HFF-Myc (cell line): ENCODE results near the gene PNPLA1.

Source experiments
- DNase-seq: peaks from one replicate; pipeline ENCODE4 v3.0.0-alpha.2; 2011; ENCODE audit warnings: low read depth; ENCODE audit errors: extremely low read depth
- H3K4me3 ChIP-seq: replicated peaks from 2 replicates; pipeline ENCODE4 v1.5.1; 2011; ENCODE audit warnings: low read depth, mild to moderate bottlenecking, control low read depth, low read length
- TF ChIP-seq, protein P1 (sequence below): IDR thresholded peaks from 2 replicates; pipeline ENCODE4 v1.5.1; 2012; ENCODE audit warnings: mild to moderate bottlenecking, low read depth, low read length, control low read depth; ENCODE audit errors: missing control alignments

The PNPLA1 gene

DNA sequence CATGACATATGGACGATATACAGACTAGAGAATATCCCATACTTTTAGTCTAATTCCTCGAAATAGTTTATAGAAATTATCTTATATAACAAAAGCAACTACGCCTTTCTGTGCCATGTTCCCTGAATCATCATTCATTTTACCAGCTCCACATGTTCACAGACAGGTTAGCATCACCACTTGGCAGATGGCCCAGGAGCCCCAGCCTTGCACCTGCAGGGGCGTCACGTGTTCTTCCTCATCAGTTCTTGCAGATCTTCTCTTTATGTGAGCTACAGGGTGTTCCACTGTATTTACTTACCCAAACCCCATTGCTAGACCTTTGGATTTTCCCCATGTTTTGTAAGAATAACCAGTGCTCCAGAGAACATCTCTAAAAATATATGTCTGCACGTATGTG lies 79.4 kb downstream of the PNPLA1 start:
- no peak for DNase-seq
- no peak overlapping the region for H3K4me3 ChIP-seq
- TF ChIP-seq, protein P1, sequence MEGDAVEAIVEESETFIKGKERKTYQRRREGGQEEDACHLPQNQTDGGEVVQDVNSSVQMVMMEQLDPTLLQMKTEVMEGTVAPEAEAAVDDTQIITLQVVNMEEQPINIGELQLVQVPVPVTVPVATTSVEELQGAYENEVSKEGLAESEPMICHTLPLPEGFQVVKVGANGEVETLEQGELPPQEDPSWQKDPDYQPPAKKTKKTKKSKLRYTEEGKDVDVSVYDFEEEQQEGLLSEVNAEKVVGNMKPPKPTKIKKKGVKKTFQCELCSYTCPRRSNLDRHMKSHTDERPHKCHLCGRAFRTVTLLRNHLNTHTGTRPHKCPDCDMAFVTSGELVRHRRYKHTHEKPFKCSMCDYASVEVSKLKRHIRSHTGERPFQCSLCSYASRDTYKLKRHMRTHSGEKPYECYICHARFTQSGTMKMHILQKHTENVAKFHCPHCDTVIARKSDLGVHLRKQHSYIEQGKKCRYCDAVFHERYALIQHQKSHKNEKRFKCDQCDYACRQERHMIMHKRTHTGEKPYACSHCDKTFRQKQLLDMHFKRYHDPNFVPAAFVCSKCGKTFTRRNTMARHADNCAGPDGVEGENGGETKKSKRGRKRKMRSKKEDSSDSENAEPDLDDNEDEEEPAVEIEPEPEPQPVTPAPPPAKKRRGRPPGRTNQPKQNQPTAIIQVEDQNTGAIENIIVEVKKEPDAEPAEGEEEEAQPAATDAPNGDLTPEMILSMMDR: no peak

DNA sequence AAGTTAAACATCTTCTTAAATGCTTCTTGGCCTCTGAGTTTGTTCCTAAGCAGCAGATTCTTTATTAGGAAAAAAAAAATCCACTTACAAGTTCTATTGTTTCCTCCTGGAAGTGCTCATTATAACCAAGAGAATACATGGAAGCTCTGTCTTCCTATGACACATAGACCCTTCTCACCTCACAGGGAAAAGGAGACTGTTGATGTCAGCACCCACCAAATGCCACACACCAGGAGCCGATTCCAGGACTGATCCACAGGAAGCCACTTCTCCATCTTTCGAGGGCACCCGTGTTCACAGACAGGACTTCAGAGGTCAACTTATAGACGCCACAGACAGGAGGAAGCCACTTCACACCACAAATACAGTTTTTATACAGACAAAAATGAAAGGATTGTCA lies 80.2 kb downstream of the PNPLA1 start:
- no peak overlapping the region for H3K4me3 ChIP-seq
- TF ChIP-seq, protein P1: no peak
- no peak for DNase-seq

DNA sequence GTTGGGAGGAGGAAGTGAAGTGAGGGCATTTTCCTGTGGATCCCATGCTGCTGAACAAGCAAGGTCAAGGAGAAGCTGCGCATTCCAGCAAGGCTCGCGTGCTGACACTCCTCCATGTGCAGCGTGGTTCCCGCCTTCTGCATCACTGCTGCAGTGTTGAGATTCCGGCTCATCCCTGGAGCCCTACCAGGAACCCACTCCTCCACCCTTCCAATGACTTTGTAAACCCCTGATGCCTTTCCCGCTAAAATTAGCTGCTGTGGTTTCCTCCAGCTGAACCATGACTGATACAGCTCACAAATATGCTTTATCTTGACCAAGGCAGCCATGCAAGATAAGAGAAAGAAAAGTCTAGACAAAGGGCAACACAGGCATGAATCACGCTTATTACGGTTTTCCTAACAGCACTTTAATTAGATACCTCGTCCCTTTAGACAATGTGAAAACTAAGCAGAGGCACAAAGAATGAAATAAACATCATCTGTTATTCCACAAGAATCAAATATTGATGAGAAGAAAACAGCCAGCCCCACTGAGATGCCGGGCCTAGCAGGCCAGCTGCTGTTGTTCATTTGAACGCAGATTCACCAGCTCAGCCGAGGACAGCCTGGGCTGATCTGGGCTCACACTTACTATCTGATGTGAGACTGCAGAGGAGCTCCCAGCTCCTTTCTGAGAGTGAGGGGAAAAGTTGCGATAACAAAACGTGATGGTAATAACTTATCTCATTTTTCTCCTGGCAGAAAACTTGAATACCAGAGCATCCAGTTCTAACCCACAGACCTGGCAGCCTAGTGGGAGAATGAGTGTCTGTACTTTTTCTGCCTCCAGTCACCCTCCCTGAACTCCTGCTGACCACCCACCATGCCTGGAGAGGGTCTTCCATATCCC lies 81.1 kb downstream of the PNPLA1 start:
- H3K4me3 ChIP-seq: no peak overlapping the region
- TF ChIP-seq, protein P1: no peak
- DNase-seq: no peak

DNA sequence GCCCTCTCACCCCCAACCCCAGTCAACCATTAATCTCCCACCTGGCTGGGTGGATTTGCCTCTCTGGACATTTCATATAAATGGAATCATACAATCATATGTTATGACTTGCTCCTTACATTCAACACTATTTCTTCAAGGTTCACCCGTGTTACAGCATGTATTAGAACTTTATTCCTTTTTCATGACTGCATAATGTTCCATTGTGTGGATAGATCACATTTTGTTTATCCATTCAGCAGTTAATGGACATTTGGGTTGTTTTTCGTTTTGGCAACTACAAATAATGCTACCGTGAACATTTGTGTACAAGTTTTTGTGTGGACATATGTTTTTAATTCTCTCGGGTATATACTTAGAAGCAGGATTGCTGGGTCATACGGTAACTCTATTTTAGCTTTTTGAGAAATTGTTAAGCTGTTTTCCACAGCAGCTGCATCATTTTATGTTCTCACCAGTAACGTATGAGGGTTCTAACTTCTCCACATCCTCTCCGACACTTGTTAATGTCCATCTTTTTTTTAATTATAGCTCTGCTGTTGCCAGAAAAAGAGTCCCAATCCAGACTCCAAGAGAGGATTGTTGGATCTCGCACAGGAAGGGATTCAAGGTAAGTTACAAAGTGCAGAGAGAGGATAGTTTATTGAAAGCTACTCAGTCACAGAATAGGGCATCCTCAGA lies 82.8 kb downstream of the PNPLA1 start:
- no peak for DNase-seq
- TF ChIP-seq, protein P1: no peak
- no peak overlapping the region for H3K4me3 ChIP-seq

DNA sequence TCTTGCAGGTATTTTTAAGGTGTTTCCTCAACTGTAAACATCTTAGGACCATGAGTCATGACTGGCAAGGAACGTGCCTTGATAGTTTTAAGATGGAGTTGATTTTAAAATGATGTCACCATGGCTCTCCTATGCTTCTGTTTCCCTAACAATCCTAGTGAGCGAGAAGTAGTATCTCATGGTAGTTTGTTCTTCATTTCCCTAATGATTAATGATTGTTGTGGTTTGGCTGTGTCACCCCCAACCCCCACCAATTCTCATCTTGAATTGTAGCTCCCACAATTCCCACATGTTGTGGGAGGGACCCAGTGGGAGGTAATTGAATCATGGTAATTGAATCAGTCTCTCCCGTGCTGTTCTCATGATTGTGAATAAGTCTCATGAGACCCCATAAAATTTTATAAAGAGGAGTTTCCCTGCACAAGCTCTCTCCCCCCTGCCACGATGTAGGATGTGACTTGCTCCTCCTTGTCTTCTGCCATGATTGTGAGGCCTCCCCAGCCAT lies 83.6 kb downstream of the PNPLA1 start:
- no peak overlapping the region for H3K4me3 ChIP-seq
- DNase-seq: no peak
- TF ChIP-seq, protein P1: no peak

DNA sequence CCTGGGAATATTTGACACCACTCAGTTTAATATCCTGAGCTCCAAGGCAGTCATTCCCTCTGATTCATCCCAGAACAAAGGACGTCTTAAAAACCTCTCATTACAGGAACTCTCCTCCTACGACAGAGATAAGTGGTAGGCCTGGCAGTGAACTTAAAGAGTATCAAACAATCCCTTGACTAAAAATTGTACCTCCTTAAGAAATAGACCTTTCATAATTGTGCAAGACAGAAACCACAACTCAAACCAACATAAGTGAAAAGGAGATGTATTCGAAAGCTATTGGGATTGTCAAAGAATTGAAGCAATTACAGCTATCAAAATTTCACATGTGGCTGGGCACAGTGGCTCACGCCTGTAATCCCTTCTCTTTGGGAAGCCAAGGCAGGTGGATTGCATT lies 86.0 kb downstream of the PNPLA1 start:
- no peak for DNase-seq
- TF ChIP-seq, protein P1: no peak
- H3K4me3 ChIP-seq: no peak overlapping the region
